ENCODE results near the gene ATAD3B. TPM values are rescaled to one million over a fixed set of nuclear protein-coding genes. Genes with fewer than 3 reads are reported as not detected.

ATAD3B gene
- polyA plus RNA-seq, 2 of the 4 experiments (the other 2 are of a cell fraction), result 0.21 to 0.99 TPM

GRCh38 chr1:1439546-1440261 is 31.9 kb upstream of the ATAD3B start (continued):
- TF ChIP-seq RNF2 (IDR thresholded peaks at IDR 0.05; ENCODE audit: borderline replicate concordance, low read depth), result no peak

GRCh38 chr1:1440262-1441001 is 31.1 kb upstream of the ATAD3B start:
- POLR2A ChIA-PET, result no interaction called here
- Histone ChIP-seq H3K27ac (peak overlapping the region in 1 of 2 experiments; percentile 31; a peak in 1 of 6 replicates), H3K4me1 (peaks cover 28% of the 10 kb centered on the region), H3K4me2 (no peak overlapping the region), H3K9me3 (no peaks in the 10 kb centered on the region), H3K4me3 (no peak overlapping the region)
- peak; percentile 5 to 7 for DNase-seq (ENCODE audit: low read depth in 1 of 2, low spot score in 1 of 2)
- TF ChIP-seq REST (IDR thresholded peaks at IDR 0.05), result no peak
- TF ChIP-seq EHMT2 (IDR thresholded peaks at IDR 0.05; ENCODE audit: low read depth), result no peak
- FAIRE-seq, result no peak
- 74% methylated on average over 18 of the region's 26 CpGs for WGBS (ENCODE audit: missing lambda C conversion rate)
- CTCF ChIA-PET, result interaction anchor here (0.7 to 8.5 kb wide), 22 partner anchors 8 to 143 kb away, joined by 3 to 162 read pairs (median 6); partner anchors contain the start of genes ATAD3A, AURKAIP1, CCNL2 and DVL1
- peak; percentile 1 to 7; a peak in 2 of 6 replicates for ATAC-seq

- ATAC-seq (peak; percentile 72 to 85), FAIRE-seq (no peak), DNase-seq (ENCODE audit: low read depth in 1 of 2, low spot score in 1 of 2) (peak in 1 of 2 experiments; percentile 71)
- CTCF ChIA-PET, result interaction anchor here (0.7 to 8.5 kb wide), 23 partner anchors 9 to 143 kb away, joined by 3 to 162 read pairs (median 6); partner anchors contain the start of genes ATAD3A, AURKAIP1, CCNL2 and DVL1
- Histone ChIP-seq H3K4me1 (peaks cover 24% of the 10 kb centered on the region), H3K4me3 (no peak overlapping the region), H3K27ac (peak overlapping the region in 1 of 2 experiments; percentile 31; a peak in 2 of 6 replicates), H3K9me3 (no peaks in the 10 kb centered on the region), H3K4me2 (0 out of 3 replicates have a peak overlapping the region, but pooled peaks have one; percentile 26)
- POLR2A ChIA-PET, result no interaction called here
- peak; percentile 37 to 49 for TF ChIP-seq RAD21 (conservative IDR thresholded peaks at IDR 0.05 in 1 of 2, IDR thresholded peaks at IDR 0.05 in 1 of 2)
- peak; percentile 40; the same call in 2 of the 3 replicates for TF ChIP-seq SMC3 (IDR thresholded peaks at IDR 0.05)
- peak; percentile 78 for TF ChIP-seq MAX (IDR thresholded peaks at IDR 0.05)
- TF ChIP-seq POLR2A (IDR thresholded peaks at IDR 0.05; ENCODE audit: low read length), result no peak
- no peak for TF ChIP-seq HOXB5 (CRISPR knock-in tag; IDR thresholded peaks at IDR 0.05)
- TF ChIP-seq MYC (IDR thresholded peaks at IDR 0.05; ENCODE audit: borderline replicate concordance, low read length), result peak; percentile 67; the same call in 1 of the 2 replicates
- no peak for TF ChIP-seq BHLHE40 (IDR thresholded peaks at IDR 0.05; ENCODE audit: low read depth, low read length)
- TF ChIP-seq HDAC2 (IDR thresholded peaks at IDR 0.05), result no peak
- peak; percentile 64 for TF ChIP-seq CTCF (IDR thresholded peaks at IDR 0.05)
- no peak for TF ChIP-seq ZFP36 (IDR thresholded peaks at IDR 0.05; ENCODE audit: borderline replicate concordance, partially characterized antibody)
- WGBS (ENCODE audit: missing lambda C conversion rate), result 27% methylated on average over 12 of the region's 29 CpGs
Observed at GRCh38 chr1:1441002-1441888, 30.3 kb upstream of the ATAD3B start.
